ENCODE measurements around the gene IZUMO1R. TPM values are rescaled to one million over a fixed set of nuclear protein-coding genes. Genes with fewer than 3 reads are reported as not detected.

Gene IZUMO1R
- total and polyA plus RNA-seq, 2 experiments from 2014 or later = not detected

DNA sequence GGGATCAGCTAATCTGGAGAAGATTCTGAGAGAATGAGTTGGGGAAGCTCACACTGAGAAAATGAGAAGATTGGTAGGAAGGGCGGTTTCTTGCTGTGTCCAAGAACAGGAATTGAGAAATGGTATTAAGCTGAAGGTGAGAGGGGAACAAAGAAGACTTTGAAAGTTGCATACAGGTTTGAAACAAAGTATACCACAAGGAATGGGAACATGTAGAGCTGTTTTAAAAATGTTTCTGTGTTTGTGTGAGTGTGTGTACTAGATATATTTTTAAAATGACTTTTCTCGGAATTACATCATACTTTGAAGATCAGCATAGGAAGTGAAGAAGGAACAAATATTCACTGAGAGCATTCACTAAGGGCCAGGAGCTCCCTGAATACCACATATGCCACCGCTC lies 24.4 kb upstream of the IZUMO1R start:
- Histone ChIP-seq H3K4me1 (ENCODE audit: low read depth) (no peaks in the 10 kb centered on the region), H3K27ac (no peak overlapping the region), H3K27me3 (no peaks in the 10 kb centered on the region), H3K9me3 (ENCODE audit: low read depth) (no peaks in the 10 kb centered on the region), H3K4me3 (no peak overlapping the region), H3K36me3 (no peaks in the 10 kb centered on the region)
- no peak for DNase-seq (ENCODE audit: low read depth in 1 of 2, low spot score in 1 of 2)
- no peak for TF ChIP-seq CTCF (IDR thresholded peaks at IDR 0.05; ENCODE audit: low read depth, low read length)

DNA sequence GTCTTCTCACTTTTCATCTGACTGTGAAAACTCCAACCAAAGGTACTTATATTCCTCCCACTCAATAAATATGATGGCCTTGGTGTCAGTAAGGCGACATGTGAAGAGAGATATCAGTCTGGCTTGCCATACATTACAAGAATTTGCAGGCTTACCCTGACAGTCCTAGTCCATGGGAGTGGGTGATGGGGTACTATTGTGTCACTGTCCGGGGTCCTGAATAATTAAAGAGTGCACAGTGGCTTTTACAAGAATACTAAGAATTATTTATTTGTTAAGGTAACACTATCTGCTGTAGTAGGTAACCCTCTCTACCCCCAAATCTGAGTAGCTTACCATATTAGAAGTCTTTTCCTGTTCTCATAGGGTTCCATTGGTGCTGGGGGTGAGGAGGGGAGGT lies 23.1 kb upstream of the IZUMO1R start:
- no peaks in the 10 kb centered on the region for H3K36me3 ChIP-seq
- no peak overlapping the region for H3K27ac ChIP-seq
- H3K4me1 ChIP-seq (ENCODE audit: low read depth) = no peaks in the 10 kb centered on the region
- no peaks in the 10 kb centered on the region for H3K27me3 ChIP-seq
- H3K9me3 ChIP-seq (ENCODE audit: low read depth) = no peaks in the 10 kb centered on the region
- TF ChIP-seq CTCF (IDR thresholded peaks at IDR 0.05; ENCODE audit: low read depth, low read length) = no peak
- peak in 1 of 2 donors; percentile 61 for DNase-seq (ENCODE audit: low read depth in 1 of 2, low spot score in 1 of 2)
- H3K4me3 ChIP-seq = no peak overlapping the region

GRCh38 chr11:94283678-94284077 lies 20.7 kb upstream of the IZUMO1R start:
- no peak overlapping the region for H3K27ac ChIP-seq
- H3K4me1 ChIP-seq (ENCODE audit: low read depth) = no peaks in the 10 kb centered on the region
- H3K36me3 ChIP-seq = no peaks in the 10 kb centered on the region
- TF ChIP-seq CTCF (IDR thresholded peaks at IDR 0.05; ENCODE audit: low read depth, low read length) = no peak
- peak in 1 of 2 donors; percentile 30 for DNase-seq (ENCODE audit: low read depth in 1 of 2, low spot score in 1 of 2)
- H3K9me3 ChIP-seq (ENCODE audit: low read depth) = no peaks in the 10 kb centered on the region
- H3K4me3 ChIP-seq = no peak overlapping the region
- no peaks in the 10 kb centered on the region for H3K27me3 ChIP-seq

GRCh38 chr11:94295534-94295933 lies 8.8 kb upstream of the IZUMO1R start:
- Histone ChIP-seq H3K4me1 (ENCODE audit: low read depth) (no peaks in the 10 kb centered on the region), H3K27ac (no peak overlapping the region), H3K27me3 (no peaks in the 10 kb centered on the region), H3K36me3 (no peaks in the 10 kb centered on the region), H3K4me3 (no peak overlapping the region), H3K9me3 (ENCODE audit: low read depth) (no peaks in the 10 kb centered on the region)
- DNase-seq (ENCODE audit: low read depth in 1 of 2, low spot score in 1 of 2) = no peak
- no peak for TF ChIP-seq CTCF (IDR thresholded peaks at IDR 0.05; ENCODE audit: low read depth, low read length)

DNA sequence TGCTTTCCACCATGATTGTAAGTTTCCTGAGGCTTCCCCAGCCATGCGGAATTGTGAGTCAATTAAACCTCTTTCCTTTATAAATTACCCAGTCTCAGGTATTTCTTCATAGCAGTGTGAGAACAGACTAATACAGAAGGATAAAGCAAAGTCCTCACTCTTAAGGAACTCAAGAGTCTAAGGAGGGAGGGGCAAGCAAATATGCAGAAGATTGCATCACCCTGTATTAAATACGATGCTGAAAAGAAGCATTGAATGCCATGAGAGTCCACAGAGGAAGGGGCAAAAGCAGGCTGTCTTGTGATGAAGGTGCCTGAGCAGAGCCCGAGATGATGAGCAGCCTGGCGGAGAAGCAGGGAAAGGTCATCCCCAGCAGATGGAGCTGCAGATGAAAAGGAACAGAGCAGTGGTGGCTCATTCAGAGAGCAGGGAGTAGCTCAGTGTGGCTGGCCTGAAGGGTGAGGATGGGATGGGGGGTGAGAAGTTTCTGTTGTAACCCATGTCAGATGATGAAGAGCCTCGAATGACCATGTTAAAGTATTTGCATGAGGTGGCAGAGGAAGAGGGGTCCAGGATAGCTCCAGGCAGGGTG lies 6.3 kb upstream of the IZUMO1R start:
- no peaks in the 10 kb centered on the region for H3K27me3 ChIP-seq
- H3K36me3 ChIP-seq = no peaks in the 10 kb centered on the region
- no peak for TF ChIP-seq CTCF (IDR thresholded peaks at IDR 0.05; ENCODE audit: low read depth, low read length)
- no peak for DNase-seq (ENCODE audit: low read depth in 1 of 2, low spot score in 1 of 2)
- no peak overlapping the region for H3K4me3 ChIP-seq
- H3K4me1 ChIP-seq (ENCODE audit: low read depth) = no peaks in the 10 kb centered on the region
- H3K27ac ChIP-seq = no peak overlapping the region
- no peaks in the 10 kb centered on the region for H3K9me3 ChIP-seq (ENCODE audit: low read depth)
